ENCODE results near the gene PSMA3. TPM values are rescaled to one million over a fixed set of nuclear protein-coding genes. Genes with fewer than 3 reads are reported as not detected.

Gene PSMA3
- total and polyA plus RNA-seq, 4 donors: 64.3 to 302 (median 181) TPM

GRCh38 chr14:58307597-58308316 lies 63.1 kb downstream of the PSMA3 start:
- Histone ChIP-seq H3K36me3 (ENCODE audit: control insufficient read depth in 4 of 4, insufficient read depth in 4 of 4, low read length in 4 of 4) (peaks cover 4 to 33% (median 15%) of the 10 kb centered on the region in 4 donors), H3K9me3 (ENCODE audit: control insufficient read depth in 4 of 4, insufficient read depth in 3 of 4, low read length in 3 of 4) (no peaks in the 10 kb centered on the region), H3K4me3 (no peak overlapping the region), H3K4me1 (ENCODE audit: control insufficient read depth in 5 of 5, insufficient read depth in 5 of 5, low read length in 5 of 5) (peaks cover 0 to 2% (median 0%) of the 10 kb centered on the region in 5 donors), H3K27ac (ENCODE audit: low read depth in 1 of 2, low read length in 1 of 2) (no peak overlapping the region), H3K27me3 (ENCODE audit: control insufficient read depth in 3 of 3, insufficient read depth in 3 of 3, low read length in 2 of 3) (no peaks in the 10 kb centered on the region), H3K9ac (ENCODE audit: insufficient read depth in 1 of 2, low read length in 2 of 2) (no peak overlapping the region)
- 92 to 93% methylated on average over 8 of the region's 8 CpGs for WGBS, 2 donors
- TF ChIP-seq, protein P1, sequence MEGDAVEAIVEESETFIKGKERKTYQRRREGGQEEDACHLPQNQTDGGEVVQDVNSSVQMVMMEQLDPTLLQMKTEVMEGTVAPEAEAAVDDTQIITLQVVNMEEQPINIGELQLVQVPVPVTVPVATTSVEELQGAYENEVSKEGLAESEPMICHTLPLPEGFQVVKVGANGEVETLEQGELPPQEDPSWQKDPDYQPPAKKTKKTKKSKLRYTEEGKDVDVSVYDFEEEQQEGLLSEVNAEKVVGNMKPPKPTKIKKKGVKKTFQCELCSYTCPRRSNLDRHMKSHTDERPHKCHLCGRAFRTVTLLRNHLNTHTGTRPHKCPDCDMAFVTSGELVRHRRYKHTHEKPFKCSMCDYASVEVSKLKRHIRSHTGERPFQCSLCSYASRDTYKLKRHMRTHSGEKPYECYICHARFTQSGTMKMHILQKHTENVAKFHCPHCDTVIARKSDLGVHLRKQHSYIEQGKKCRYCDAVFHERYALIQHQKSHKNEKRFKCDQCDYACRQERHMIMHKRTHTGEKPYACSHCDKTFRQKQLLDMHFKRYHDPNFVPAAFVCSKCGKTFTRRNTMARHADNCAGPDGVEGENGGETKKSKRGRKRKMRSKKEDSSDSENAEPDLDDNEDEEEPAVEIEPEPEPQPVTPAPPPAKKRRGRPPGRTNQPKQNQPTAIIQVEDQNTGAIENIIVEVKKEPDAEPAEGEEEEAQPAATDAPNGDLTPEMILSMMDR (IDR thresholded peaks at IDR 0.05; ENCODE audit: control extremely low read depth, extremely low read depth): no peak
- no peak for DNase-seq
- no peak for ATAC-seq (ENCODE audit: insufficient read depth, low FRiP score)

GRCh38 chr14:58309086-58309485 lies 64.4 kb downstream of the PSMA3 start:
- Histone ChIP-seq H3K36me3 (ENCODE audit: control insufficient read depth in 4 of 4, insufficient read depth in 4 of 4, low read length in 4 of 4) (peaks cover 5 to 32% (median 9%) of the 10 kb centered on the region in 4 donors), H3K27ac (ENCODE audit: low read depth in 1 of 2, low read length in 1 of 2) (no peak overlapping the region), H3K4me1 (ENCODE audit: control insufficient read depth in 5 of 5, insufficient read depth in 5 of 5, low read length in 5 of 5) (peaks cover 0 to 2% (median 0%) of the 10 kb centered on the region in 5 donors), H3K9ac (ENCODE audit: insufficient read depth in 1 of 2, low read length in 2 of 2) (no peak overlapping the region), H3K4me3 (no peak overlapping the region), H3K9me3 (ENCODE audit: control insufficient read depth in 4 of 4, insufficient read depth in 3 of 4, low read length in 3 of 4) (no peaks in the 10 kb centered on the region), H3K27me3 (ENCODE audit: control insufficient read depth in 3 of 3, insufficient read depth in 3 of 3, low read length in 2 of 3) (no peaks in the 10 kb centered on the region)
- TF ChIP-seq, protein P1 (IDR thresholded peaks at IDR 0.05; ENCODE audit: control extremely low read depth, extremely low read depth): no peak
- WGBS, 2 donors: 63 to 82% methylated on average over 2 of the region's 2 CpGs
- ATAC-seq (ENCODE audit: insufficient read depth, low FRiP score): no peak
- no peak for DNase-seq

DNA sequence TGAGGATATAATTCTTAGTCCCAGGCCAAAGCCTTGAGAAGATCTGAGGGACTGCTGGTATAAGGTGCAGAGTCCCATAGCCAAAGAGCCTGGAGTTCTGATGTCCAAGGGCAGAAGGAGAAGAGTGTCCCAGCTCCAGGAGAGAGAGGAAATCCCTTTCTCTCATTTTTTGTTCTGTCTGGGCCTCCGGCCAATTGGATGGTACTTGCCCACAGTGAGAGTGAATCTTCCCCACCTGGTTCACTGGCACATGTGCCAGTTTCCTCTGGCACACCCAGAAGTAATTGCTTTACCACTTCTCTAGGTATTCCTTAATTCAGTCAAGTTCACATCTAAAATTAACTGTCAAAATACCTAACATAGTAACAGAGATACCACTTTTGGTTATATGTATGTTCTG lies 69.1 kb downstream of the PSMA3 start:
- Histone ChIP-seq H3K36me3 (ENCODE audit: control insufficient read depth in 4 of 4, insufficient read depth in 4 of 4, low read length in 4 of 4) (peaks cover 3 to 22% (median 7%) of the 10 kb centered on the region in 4 donors), H3K27me3 (ENCODE audit: control insufficient read depth in 3 of 3, insufficient read depth in 3 of 3, low read length in 2 of 3) (no peaks in the 10 kb centered on the region), H3K27ac (ENCODE audit: low read depth in 1 of 2, low read length in 1 of 2) (no peak overlapping the region), H3K9ac (ENCODE audit: insufficient read depth in 1 of 2, low read length in 2 of 2) (no peak overlapping the region), H3K9me3 (ENCODE audit: control insufficient read depth in 4 of 4, insufficient read depth in 3 of 4, low read length in 3 of 4) (no peaks in the 10 kb centered on the region), H3K4me1 (ENCODE audit: control insufficient read depth in 5 of 5, insufficient read depth in 5 of 5, low read length in 5 of 5) (peaks cover 0 to 2% (median 0%) of the 10 kb centered on the region in 5 donors), H3K4me3 (no peak overlapping the region)
- TF ChIP-seq, protein P1 (IDR thresholded peaks at IDR 0.05; ENCODE audit: control extremely low read depth, extremely low read depth): no peak
- no peak for ATAC-seq (ENCODE audit: insufficient read depth, low FRiP score)
- no peak for DNase-seq
- 89 to 100% methylated on average over 1 of the region's 1 CpG for WGBS, 2 donors
